Endothelial cell (in vitro differentiated cells): Measurements from ENCODE around the gene NPHP4. TPM values are rescaled to one million over a fixed set of nuclear protein-coding genes. Genes with fewer than 3 reads are reported as not detected.
A peak's percentile ranks its signal among the peaks of the same experiment; 100 is the strongest.

Source experiments
- DNase-seq: peaks from one replicate; pipeline ENCODE4 v3.0.0; 2021; ENCODE audit warnings: low spot score
- H3K27ac Mint-ChIP-seq: one replicate; pipeline ENCODE4 v1.8.0; 2021; ENCODE audit warnings: mixed read lengths, inconsistent platforms; ENCODE audit not compliant: unreplicated experiment
- H3K27me3 Mint-ChIP-seq: one replicate; pipeline ENCODE4 v1.8.0; 2021; ENCODE audit warnings: mild to moderate bottlenecking, moderate library complexity, mixed read lengths, inconsistent platforms; ENCODE audit not compliant: unreplicated experiment
- H3K36me3 Mint-ChIP-seq: one replicate; pipeline ENCODE4 v1.8.0; 2021; ENCODE audit warnings: mild to moderate bottlenecking, low read depth, mixed read lengths, inconsistent platforms; ENCODE audit not compliant: unreplicated experiment
- H3K4me1 Mint-ChIP-seq: one replicate; pipeline ENCODE4 v1.8.0; 2021; ENCODE audit warnings: mild to moderate bottlenecking, mixed read lengths, inconsistent platforms; ENCODE audit not compliant: unreplicated experiment
- H3K4me3 Mint-ChIP-seq: one replicate; pipeline ENCODE4 v1.8.0; 2021; ENCODE audit warnings: mild to moderate bottlenecking, mixed read lengths, inconsistent platforms; ENCODE audit not compliant: unreplicated experiment
- H3K9me3 Mint-ChIP-seq: one replicate; pipeline ENCODE4 v1.8.0; 2021; ENCODE audit warnings: mixed read lengths, inconsistent platforms; ENCODE audit not compliant: unreplicated experiment
- total RNA-seq: library from RNA; stranded (reverse); fragmentation: NEBNext Ultra II Directional; extraction: Animal tissue kit (Norgen Biotek cat#: 25700); gene quantifications from one replicate; pipeline ENCODE4 v1.2.1, GENCODE V29; 2021; ENCODE audit not compliant: unreplicated experiment
- TF ChIP-seq, protein P1 (sequence below): fragments of 200-600 bp; sonication (generic); IDR thresholded peaks from one replicate; pipeline ENCODE4 v1.5.0; 2021; ENCODE audit warnings: antibody characterized with exemption; ENCODE audit not compliant: unreplicated experiment

NPHP4 gene
- total RNA-seq, 1 donor from 2014 or later: 15.3 TPM

DNA sequence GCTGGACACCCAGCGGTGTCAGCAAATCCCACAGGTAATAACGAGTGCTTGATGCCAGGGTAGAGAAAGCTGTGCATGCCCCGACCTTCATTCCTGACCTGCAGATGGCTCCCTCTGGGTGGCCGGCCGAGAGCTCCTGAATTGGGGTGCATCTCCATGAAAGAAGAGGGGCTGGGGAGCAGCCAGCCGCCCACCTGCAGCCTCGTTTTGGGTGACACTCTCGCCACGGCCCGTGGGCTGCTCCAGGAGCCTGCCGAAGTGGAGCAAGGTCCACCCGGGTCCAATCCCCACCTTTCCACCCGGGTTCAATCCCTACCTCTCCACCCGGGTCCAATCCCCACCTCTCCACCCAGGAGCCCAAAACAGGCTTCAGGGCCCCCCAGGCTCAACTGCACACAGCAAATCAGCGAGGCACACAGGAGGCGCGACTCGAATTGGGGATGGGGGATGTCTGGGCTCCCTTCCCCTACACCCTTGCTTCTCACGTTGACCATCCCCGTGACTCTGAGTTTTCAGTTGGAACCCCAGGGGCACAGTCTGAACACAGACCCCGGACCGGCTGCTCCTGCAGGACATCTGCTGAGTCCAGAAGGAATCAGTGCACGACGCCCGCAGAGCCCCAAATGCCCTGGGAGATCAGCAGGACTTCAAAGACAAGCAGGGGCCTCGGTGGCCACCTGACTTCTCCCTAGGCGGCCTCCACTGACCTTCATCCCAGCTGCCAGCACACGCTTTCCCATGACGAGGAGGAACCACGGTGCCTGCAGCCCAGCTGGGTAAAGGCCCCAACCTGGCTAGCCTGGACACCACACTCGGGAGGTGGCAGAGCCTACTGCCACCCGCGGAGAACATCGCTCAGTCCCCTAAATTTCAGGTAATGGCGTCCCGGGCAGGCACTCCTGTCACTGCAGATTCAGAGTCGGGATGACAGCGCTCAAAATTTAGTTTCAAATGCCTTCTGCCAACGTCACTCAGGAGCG, 159.0 kb downstream of the NPHP4 start:
- no peak overlapping the region for H3K27ac Mint-ChIP-seq
- DNase-seq: no peak
- TF ChIP-seq, protein P1, sequence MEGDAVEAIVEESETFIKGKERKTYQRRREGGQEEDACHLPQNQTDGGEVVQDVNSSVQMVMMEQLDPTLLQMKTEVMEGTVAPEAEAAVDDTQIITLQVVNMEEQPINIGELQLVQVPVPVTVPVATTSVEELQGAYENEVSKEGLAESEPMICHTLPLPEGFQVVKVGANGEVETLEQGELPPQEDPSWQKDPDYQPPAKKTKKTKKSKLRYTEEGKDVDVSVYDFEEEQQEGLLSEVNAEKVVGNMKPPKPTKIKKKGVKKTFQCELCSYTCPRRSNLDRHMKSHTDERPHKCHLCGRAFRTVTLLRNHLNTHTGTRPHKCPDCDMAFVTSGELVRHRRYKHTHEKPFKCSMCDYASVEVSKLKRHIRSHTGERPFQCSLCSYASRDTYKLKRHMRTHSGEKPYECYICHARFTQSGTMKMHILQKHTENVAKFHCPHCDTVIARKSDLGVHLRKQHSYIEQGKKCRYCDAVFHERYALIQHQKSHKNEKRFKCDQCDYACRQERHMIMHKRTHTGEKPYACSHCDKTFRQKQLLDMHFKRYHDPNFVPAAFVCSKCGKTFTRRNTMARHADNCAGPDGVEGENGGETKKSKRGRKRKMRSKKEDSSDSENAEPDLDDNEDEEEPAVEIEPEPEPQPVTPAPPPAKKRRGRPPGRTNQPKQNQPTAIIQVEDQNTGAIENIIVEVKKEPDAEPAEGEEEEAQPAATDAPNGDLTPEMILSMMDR: no peak
- H3K9me3 Mint-ChIP-seq: no peaks in the 10 kb centered on the region
- no peaks in the 10 kb centered on the region for H3K4me1 Mint-ChIP-seq
- H3K36me3 Mint-ChIP-seq: peaks cover 5% of the 10 kb centered on the region
- H3K4me3 Mint-ChIP-seq: no peak overlapping the region
- peaks cover 8% of the 10 kb centered on the region for H3K27me3 Mint-ChIP-seq

DNA sequence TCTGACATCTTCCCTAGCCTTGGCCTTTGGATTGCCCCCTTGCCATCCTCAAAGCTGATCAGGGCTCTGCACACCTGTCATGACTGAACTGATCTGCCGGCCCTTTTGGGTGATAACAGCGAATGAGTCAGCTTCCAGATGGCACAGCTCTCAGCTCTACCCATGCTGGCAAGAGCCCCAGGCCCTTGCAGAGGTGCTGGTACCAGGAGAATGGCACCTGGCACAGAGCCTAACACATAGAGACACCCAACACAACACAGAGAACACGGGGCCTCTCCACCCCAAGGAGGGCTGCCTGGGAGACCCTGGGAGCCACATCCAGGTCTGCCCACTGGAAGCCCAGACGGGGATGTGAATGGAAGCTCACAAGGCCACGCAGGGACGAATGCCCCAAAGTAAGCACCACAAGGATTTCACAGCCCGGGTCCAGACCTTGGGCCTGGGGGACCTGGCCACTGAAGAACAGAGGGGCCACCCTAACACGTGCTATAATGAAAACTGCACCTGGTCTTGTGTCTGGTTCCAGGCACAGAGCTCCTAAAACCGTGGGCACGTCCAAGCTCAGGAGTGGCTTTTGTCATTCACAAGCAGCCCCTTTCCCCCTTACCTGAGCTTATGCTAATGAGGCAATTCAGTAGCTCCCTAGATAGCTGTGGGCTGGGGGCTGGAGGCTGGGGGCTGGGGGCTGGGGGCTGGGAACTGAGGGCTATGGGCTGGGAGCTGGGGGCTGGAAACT, 160.5 kb downstream of the NPHP4 start:
- Mint-ChIP-seq H3K36me3 (peaks cover 5% of the 10 kb centered on the region), H3K4me3 (no peak overlapping the region), H3K4me1 (no peaks in the 10 kb centered on the region), H3K27me3 (peaks cover 8% of the 10 kb centered on the region), H3K9me3 (no peaks in the 10 kb centered on the region), H3K27ac (no peak overlapping the region)
- TF ChIP-seq, protein P1: no peak
- no peak for DNase-seq

DNA sequence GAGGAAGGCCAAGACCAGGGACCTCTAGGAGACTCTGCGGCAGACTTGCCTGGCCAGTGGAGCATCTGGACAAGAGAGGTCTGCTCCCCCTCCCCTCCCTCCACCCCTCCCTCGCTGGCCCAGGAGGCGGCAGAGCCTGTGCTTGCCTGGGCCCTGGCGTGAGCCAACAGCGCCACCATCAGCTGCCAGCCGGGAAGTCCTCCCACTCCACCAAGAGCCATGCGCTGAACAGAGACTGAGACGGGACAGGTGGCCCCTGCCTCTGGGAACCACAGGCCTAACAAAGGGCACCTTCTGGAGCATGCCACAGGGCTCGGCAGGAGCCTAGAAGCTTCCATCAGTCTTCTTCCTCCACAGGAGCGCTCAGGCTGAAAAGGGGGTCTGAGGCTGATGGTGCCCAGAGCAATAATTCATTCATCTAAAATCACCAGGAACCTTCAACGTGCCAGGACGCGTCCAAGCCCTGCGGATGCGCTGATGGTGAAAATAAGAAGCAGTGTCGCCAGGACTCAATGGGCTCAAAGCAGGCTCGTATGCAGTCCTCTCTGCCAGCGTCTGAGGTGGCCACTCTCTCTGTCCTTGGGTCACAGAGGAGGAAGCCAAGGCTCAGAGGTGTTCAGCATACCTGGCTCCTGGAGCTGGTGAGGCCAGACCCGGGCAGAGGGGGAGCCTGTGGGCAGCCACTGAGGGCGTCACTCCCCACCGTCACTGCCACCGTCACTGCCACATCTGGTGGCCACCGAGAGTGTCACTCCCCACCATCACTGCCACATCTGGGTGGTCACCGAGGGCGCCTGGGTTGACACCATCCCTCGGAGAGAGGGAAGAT, 161.2 kb downstream of the NPHP4 start:
- H3K27ac Mint-ChIP-seq: no peak overlapping the region

DNA sequence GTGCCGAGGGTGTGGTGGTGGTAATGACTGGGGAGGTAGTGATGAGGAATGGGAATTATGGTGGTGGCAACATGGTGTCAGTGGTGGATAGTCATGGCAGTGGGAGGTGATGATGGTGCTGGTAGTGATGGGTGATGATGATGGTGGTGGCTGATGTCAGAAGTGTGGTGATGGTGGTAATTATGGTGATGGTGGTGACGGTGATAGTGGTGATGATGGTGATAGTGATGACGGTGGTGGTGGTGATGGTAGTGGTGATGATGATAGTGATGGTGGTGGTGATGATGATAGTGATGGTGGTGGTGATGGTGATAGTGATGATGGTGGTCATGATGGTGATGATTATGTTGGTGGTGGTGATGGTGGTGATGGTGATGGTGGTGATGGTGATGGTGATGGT, 162.8 kb downstream of the NPHP4 start:
- DNase-seq: no peak
- Mint-ChIP-seq H3K4me1 (no peaks in the 10 kb centered on the region), H3K27ac (no peak overlapping the region), H3K36me3 (peaks cover 5% of the 10 kb centered on the region), H3K9me3 (no peaks in the 10 kb centered on the region), H3K4me3 (peak overlapping the region; percentile 2), H3K27me3 (peaks cover 6% of the 10 kb centered on the region)
- TF ChIP-seq, protein P1: no peak

More for the DNA sequence above, 161.2 kb downstream of the NPHP4 start:
- Mint-ChIP-seq H3K36me3 (peaks cover 5% of the 10 kb centered on the region), H3K27me3 (peaks cover 9% of the 10 kb centered on the region), H3K9me3 (no peaks in the 10 kb centered on the region), H3K4me3 (no peak overlapping the region), H3K4me1 (no peaks in the 10 kb centered on the region)
- DNase-seq: peak; percentile 39
- TF ChIP-seq, protein P1: peak; percentile 45
